K562 (cell line): ENCODE results near the gene KTI12. TPM values are rescaled to one million over a fixed set of nuclear protein-coding genes. Genes with fewer than 3 reads are reported as not detected.

Experiments
- BCL6 ChIP-seq: fragments of 250-450 bp; sonication (Bioruptor Pico); IDR thresholded peaks from 2 replicates; pipeline ENCODE4 v1.4.0; 2020
- CREB1 ChIP-seq, 2 experiments: sonication (generic) in 1 of 2; formaldehyde crosslinking in 1 of 2; IDR thresholded peaks; 2 replicates each; pipeline versions ENCODE4 v1.6.1 to v1.8.0; 2012 to 2022; ENCODE audit warnings: inconsistent platforms in 1 of 2, mild to moderate bottlenecking in 1 of 2, missing genetic modification reagents in 1 of 2, moderate library complexity in 1 of 2
- DIDO1 ChIP-seq: fragments of 450-650 bp; IDR thresholded peaks from 2 replicates; pipeline ENCODE4 v1.6.1; 2016; ENCODE audit warnings: low read depth, missing biosample characterization, missing genetic modification characterization
- ILK ChIP-seq: fragments of 450-650 bp; IDR thresholded peaks from 2 replicates; pipeline ENCODE4 v1.6.1; 2016; ENCODE audit warnings: missing genetic modification characterization, low read depth, mild to moderate bottlenecking, missing compliant biosample characterization, moderate library complexity, borderline replicate concordance
- NBN ChIP-seq: fragments of 450-650 bp; IDR thresholded peaks from 2 replicates; pipeline ENCODE4 v1.6.1; 2016; ENCODE audit warnings: low read depth, mild to moderate bottlenecking
- NEUROD1 ChIP-seq: fragments of 150-350 bp; IDR thresholded peaks from 2 replicates; pipeline ENCODE4 v1.6.1; 2014; ENCODE audit warnings: borderline replicate concordance, low read length, low read depth; ENCODE audit not compliant: partially characterized antibody
- SMARCC2 ChIP-seq: fragments of 450-650 bp; IDR thresholded peaks from 2 replicates; pipeline ENCODE4 v1.6.1; 2017; ENCODE audit warnings: antibody characterized with exemption, moderate library complexity, mild to moderate bottlenecking, low read depth
- TRIM24 ChIP-seq, 2 experiments: fragments of 450-650 bp; IDR thresholded peaks; 2 replicates each; pipeline ENCODE4 v1.6.1; 2016
- ZNF140 ChIP-seq: fragments of 250-450 bp; sonication (Bioruptor Pico); IDR thresholded peaks from 2 replicates; pipeline ENCODE4 v1.8.0; 2021; ENCODE audit warnings: moderate library complexity, mild to moderate bottlenecking, inconsistent platforms
- ZNF239 ChIP-seq: fragments of 250-450 bp; sonication (Bioruptor Pico); IDR thresholded peaks from 2 replicates; pipeline ENCODE4 v1.4.0; 2020; ENCODE audit warnings: mild to moderate bottlenecking
- polyA plus RNA-seq, 8 experiments: library from polyadenylated mRNA; depleted of rRNA in 4 of 8; stranded (reverse) in 5 of 8; unstranded in 3 of 8; fragments of >200 nt; fragmentation: Nextera tagmentation in 2 of 8; fragmentation: Illumina TruSeq in 1 of 8; extraction: Ambion mirVana in 2 of 8; extraction: Trizol in 1 of 8; gene quantifications; 2 replicates each; pipeline versions ENCODE4 v1.2.1 to v1.2.3, GENCODE V29; 2011 to 2014; ENCODE audit warnings: inconsistent platforms in 1 of 8, missing spikeins in 1 of 8
- total RNA-seq, 7 experiments: library from RNA; depleted of rRNA in 6 of 7; stranded (reverse); fragments of >200 nt in 6 of 7; fragmentation: Illumina TruSeq in 2 of 7; extraction: Trizol in 2 of 7; gene quantifications; 2 replicates each; pipeline versions ENCODE4 v1.2.1 to v1.2.3, GENCODE V29; 2011 to 2021; ENCODE audit warnings: low replicate concordance in 1 of 7
- TF ChIP-seq, protein P1 (sequence below): fragments of 250-450 bp; sonication (Bioruptor Pico); IDR thresholded peaks from 2 replicates; pipeline ENCODE4 v1.4.0; 2020
- TF ChIP-seq, protein P2 (sequence below): fragments of 450-650 bp; formaldehyde crosslinking; IDR thresholded peaks from 2 replicates; pipeline ENCODE4 v1.4.0; 2020; ENCODE audit warnings: mild to moderate bottlenecking, moderate library complexity
- TF ChIP-seq, protein P3 (sequence below), 2 experiments: fragments of 450-650 bp; IDR thresholded peaks; 2 replicates each; pipeline ENCODE4 v1.6.1; 2018; ENCODE audit warnings: mild to moderate bottlenecking in 2 of 2, low read depth in 1 of 2; ENCODE audit not compliant: partially characterized antibody in 2 of 2
- TF ChIP-seq, protein P4 (sequence below): conservative IDR thresholded peaks from 2 replicates; pipeline ENCODE4 v1.6.1; 2011; ENCODE audit warnings: low read depth, mild to moderate bottlenecking, low read length; ENCODE audit not compliant: control insufficient read depth

KTI12 gene
- total and polyA plus RNA-seq, 9 of the 15 experiments (the other 6 are each of a cell fraction or from before 2014, with no cell fraction given), result 3.1 to 22.8 (median 11.6) TPM

DNA sequence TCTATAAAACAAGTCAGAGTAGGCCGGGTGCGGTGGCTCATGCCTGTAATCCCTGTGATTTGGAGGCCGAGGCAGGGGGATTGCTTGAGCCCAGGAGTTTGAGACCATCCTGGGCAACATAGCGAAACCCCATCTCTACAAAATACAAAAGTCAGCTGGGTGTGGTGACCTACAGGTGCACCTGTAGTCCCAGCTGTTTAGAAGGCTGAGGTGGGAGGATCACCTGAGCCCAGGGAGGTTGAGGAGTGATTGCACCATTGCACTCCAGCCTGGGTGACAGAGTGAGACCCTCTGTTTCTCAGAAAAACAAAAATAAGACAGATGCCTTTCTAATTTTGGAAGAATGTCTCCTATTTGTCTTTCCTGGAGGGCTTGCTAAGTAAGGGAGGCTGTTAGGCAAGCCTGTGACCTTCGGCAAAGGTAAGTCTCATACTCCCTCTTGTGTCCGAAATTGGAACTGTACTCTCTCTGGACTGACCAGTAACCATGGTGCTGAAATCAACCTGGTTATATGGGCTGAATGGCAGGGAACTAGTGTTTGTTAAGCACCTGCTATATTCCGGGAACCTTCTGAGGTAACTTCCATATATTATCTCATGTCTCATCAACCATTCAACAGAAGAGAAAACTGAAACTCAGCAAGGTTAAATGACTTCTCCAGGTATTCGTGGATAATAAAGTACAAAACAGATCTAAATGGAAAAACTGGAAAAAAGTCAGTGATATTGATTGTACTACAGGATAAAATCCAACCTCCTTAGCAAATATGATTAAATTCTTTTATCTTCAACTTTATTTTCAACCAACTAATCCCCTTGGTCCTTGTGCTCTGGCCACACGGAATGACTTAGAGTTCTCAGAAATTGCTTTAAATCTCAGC is 31.3 kb downstream of the KTI12 start (continued):
- no peak for TF ChIP-seq DIDO1
- no peak for TF ChIP-seq CREB1 (IDR thresholded peaks at IDR 0.05)
- TF ChIP-seq CREB1 (CRISPR knock-in tag; IDR thresholded peaks at IDR 0.05), result peak; percentile 17; the same call in 1 of the 2 replicates
- TF ChIP-seq, protein P1, sequence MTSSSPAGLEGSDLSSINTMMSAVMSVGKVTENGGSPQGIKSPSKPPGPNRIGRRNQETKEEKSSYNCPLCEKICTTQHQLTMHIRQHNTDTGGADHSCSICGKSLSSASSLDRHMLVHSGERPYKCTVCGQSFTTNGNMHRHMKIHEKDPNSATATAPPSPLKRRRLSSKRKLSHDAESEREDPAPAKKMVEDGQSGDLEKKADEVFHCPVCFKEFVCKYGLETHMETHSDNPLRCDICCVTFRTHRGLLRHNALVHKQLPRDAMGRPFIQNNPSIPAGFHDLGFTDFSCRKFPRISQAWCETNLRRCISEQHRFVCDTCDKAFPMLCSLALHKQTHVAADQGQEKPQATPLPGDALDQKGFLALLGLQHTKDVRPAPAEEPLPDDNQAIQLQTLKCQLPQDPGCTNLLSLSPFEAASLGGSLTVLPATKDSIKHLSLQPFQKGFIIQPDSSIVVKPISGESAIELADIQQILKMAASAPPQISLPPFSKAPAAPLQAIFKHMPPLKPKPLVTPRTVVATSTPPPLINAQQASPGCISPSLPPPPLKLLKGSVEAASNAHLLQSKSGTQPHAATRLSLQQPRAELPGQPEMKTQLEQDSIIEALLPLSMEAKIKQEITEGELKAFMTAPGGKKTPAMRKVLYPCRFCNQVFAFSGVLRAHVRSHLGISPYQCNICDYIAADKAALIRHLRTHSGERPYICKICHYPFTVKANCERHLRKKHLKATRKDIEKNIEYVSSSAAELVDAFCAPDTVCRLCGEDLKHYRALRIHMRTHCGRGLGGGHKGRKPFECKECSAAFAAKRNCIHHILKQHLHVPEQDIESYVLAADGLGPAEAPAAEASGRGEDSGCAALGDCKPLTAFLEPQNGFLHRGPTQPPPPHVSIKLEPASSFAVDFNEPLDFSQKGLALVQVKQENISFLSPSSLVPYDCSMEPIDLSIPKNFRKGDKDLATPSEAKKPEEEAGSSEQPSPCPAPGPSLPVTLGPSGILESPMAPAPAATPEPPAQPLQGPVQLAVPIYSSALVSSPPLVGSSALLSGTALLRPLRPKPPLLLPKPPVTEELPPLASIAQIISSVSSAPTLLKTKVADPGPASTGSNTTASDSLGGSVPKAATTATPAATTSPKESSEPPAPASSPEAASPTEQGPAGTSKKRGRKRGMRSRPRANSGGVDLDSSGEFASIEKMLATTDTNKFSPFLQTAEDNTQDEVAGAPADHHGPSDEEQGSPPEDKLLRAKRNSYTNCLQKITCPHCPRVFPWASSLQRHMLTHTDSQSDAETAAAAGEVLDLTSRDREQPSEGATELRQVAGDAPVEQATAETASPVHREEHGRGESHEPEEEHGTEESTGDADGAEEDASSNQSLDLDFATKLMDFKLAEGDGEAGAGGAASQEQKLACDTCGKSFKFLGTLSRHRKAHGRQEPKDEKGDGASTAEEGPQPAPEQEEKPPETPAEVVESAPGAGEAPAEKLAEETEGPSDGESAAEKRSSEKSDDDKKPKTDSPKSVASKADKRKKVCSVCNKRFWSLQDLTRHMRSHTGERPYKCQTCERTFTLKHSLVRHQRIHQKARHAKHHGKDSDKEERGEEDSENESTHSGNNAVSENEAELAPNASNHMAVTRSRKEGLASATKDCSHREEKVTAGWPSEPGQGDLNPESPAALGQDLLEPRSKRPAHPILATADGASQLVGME (CRISPR knock-in tag), result no peak
- no peak for TF ChIP-seq TRIM24 (IDR thresholded peaks at IDR 0.05)
- TF ChIP-seq, protein P2, sequence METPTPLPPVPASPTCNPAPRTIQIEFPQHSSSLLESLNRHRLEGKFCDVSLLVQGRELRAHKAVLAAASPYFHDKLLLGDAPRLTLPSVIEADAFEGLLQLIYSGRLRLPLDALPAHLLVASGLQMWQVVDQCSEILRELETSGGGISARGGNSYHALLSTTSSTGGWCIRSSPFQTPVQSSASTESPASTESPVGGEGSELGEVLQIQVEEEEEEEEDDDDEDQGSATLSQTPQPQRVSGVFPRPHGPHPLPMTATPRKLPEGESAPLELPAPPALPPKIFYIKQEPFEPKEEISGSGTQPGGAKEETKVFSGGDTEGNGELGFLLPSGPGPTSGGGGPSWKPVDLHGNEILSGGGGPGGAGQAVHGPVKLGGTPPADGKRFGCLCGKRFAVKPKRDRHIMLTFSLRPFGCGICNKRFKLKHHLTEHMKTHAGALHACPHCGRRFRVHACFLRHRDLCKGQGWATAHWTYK (CRISPR knock-in tag), result no peak
- TF ChIP-seq, protein P3, sequence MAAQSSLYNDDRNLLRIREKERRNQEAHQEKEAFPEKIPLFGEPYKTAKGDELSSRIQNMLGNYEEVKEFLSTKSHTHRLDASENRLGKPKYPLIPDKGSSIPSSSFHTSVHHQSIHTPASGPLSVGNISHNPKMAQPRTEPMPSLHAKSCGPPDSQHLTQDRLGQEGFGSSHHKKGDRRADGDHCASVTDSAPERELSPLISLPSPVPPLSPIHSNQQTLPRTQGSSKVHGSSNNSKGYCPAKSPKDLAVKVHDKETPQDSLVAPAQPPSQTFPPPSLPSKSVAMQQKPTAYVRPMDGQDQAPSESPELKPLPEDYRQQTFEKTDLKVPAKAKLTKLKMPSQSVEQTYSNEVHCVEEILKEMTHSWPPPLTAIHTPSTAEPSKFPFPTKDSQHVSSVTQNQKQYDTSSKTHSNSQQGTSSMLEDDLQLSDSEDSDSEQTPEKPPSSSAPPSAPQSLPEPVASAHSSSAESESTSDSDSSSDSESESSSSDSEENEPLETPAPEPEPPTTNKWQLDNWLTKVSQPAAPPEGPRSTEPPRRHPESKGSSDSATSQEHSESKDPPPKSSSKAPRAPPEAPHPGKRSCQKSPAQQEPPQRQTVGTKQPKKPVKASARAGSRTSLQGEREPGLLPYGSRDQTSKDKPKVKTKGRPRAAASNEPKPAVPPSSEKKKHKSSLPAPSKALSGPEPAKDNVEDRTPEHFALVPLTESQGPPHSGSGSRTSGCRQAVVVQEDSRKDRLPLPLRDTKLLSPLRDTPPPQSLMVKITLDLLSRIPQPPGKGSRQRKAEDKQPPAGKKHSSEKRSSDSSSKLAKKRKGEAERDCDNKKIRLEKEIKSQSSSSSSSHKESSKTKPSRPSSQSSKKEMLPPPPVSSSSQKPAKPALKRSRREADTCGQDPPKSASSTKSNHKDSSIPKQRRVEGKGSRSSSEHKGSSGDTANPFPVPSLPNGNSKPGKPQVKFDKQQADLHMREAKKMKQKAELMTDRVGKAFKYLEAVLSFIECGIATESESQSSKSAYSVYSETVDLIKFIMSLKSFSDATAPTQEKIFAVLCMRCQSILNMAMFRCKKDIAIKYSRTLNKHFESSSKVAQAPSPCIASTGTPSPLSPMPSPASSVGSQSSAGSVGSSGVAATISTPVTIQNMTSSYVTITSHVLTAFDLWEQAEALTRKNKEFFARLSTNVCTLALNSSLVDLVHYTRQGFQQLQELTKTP (IDR thresholded peaks at IDR 0.05; ENCODE audit: low read depth in 1 of 2, partially characterized antibody in 2 of 2), result peak in 1 of 2 experiments; percentile 77
- TF ChIP-seq SMARCC2, result no peak
- no peak for TF ChIP-seq ZNF140 (CRISPR knock-in tag)
- no peak for TF ChIP-seq ZNF239 (CRISPR knock-in tag)
- no peak for TF ChIP-seq NEUROD1
- TF ChIP-seq BCL6 (CRISPR knock-in tag), result no peak
- TF ChIP-seq, protein P4, sequence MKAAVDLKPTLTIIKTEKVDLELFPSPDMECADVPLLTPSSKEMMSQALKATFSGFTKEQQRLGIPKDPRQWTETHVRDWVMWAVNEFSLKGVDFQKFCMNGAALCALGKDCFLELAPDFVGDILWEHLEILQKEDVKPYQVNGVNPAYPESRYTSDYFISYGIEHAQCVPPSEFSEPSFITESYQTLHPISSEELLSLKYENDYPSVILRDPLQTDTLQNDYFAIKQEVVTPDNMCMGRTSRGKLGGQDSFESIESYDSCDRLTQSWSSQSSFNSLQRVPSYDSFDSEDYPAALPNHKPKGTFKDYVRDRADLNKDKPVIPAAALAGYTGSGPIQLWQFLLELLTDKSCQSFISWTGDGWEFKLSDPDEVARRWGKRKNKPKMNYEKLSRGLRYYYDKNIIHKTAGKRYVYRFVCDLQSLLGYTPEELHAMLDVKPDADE, result no peak
- no peak for TF ChIP-seq ILK
- 0 out of 2 replicates have a peak, but pooled peaks have one; percentile 22 for TF ChIP-seq NBN
